ENCODE data around the gene KLK15.
A peak's percentile ranks its signal among the peaks of the same experiment; 100 is the strongest.

The KLK15 gene

GRCh38 chr19:50850738-50851137 lies 17.4 kb upstream of the KLK15 start:
- no peak for TF ChIP-seq CTCF (IDR thresholded peaks at IDR 0.05; ENCODE audit: control insufficient read depth, extremely low read depth, insufficient read depth)
- H3K4me3 ChIP-seq (ENCODE audit: low read depth, low read length), result no peak overlapping the region
- DNase-seq (ENCODE audit: low read depth), result peak; percentile 98

DNA sequence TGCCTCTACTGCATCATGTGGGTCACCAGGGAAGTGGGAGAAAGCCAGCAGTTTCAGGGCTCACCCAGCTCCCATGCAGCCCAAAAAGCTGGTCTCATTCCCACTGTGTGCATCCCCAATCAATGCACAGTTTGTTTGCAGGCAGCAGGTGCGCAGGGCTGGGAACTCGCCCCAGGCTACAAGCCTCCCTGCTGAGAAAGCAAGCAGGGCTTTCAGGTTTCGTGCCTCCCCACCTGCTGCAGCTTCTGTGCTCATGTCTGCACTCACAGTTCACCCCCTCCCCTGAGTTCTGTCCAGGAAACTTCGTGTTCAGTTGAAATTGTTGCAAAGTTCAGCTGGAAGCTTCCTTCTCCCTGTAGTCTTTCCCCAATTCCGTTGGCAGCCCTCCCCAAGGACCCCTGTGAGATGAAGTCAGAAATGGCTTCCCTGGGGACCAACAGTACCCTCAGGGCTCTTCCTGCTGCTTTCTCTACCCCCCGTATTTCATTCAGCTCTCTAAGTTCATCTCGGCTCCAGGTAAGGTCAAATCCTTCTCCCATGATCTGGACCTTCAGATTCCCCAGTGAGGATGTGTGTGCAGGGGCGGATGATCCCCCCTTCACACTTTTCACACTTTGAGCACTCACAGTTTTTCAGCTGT lies 11.0 kb upstream of the KLK15 start:
- TF ChIP-seq CTCF (IDR thresholded peaks at IDR 0.05; ENCODE audit: control insufficient read depth, extremely low read depth, insufficient read depth), result no peak
- peak; percentile 95 for DNase-seq (ENCODE audit: low read depth)

GRCh38 chr19:50843701-50844221 lies 10.4 kb upstream of the KLK15 start:
- no peak overlapping the region for H3K4me3 ChIP-seq (ENCODE audit: low read depth, low read length)
- DNase-seq (ENCODE audit: low read depth), result peak; percentile 80
- no peak for TF ChIP-seq CTCF (IDR thresholded peaks at IDR 0.05; ENCODE audit: control insufficient read depth, extremely low read depth, insufficient read depth)

More for the DNA sequence above, 11.0 kb upstream of the KLK15 start:
- H3K4me3 ChIP-seq (ENCODE audit: low read depth, low read length), result peak overlapping the region; percentile 29

- no peak for DNase-seq (ENCODE audit: low read depth)
- TF ChIP-seq CTCF (IDR thresholded peaks at IDR 0.05; ENCODE audit: control insufficient read depth, extremely low read depth, insufficient read depth), result no peak
- no peak overlapping the region for H3K4me3 ChIP-seq (ENCODE audit: low read depth, low read length)
Measured at GRCh38 chr19:50843205-50843604, 9.8 kb upstream of the KLK15 start.

DNA sequence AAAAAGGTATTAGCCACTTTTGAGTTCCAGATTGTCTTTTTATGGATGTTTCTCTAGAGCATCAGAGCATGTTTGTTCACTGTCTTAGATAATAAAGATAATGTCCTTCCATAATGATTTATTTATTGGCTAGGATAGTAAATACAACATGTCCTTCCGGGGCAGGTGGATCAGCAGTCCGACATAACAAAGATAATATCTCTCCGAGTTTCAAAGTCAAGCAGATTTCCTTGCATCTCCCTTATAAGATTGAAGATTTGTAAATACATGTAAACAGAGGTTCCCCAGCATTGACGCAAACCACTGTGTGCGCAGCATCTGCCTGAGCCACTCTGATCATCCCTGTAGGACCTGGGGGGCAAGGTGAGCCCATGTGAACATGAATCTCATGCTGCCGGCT lies 8.8 kb upstream of the KLK15 start:
- peak; percentile 97 for DNase-seq (ENCODE audit: low read depth)
- no peak overlapping the region for H3K4me3 ChIP-seq (ENCODE audit: low read depth, low read length)
- TF ChIP-seq CTCF (IDR thresholded peaks at IDR 0.05; ENCODE audit: control insufficient read depth, extremely low read depth, insufficient read depth), result no peak

GRCh38 chr19:50839712-50840655 lies 6.6 kb upstream of the KLK15 start:
- H3K4me3 ChIP-seq (ENCODE audit: low read depth, low read length), result no peak overlapping the region
- no peak for TF ChIP-seq CTCF (IDR thresholded peaks at IDR 0.05; ENCODE audit: control insufficient read depth, extremely low read depth, insufficient read depth)
- DNase-seq (ENCODE audit: low read depth), result no peak
